Choroid plexus epithelial cell (primary cell): Measurements from ENCODE around the gene PNCK.

Source experiments
- DNase-seq: peaks from one replicate; pipeline ENCODE4 v3.0.0-alpha.2; 2010; ENCODE audit warnings: low read depth
- H3K4me3 ChIP-seq: 2 replicates; pipeline ENCODE4 v1.5.1; 2011; ENCODE audit warnings: low read depth, mild to moderate bottlenecking, control low read depth, low read length, moderate library complexity
- TF ChIP-seq, protein P1 (sequence below): conservative IDR thresholded peaks from 2 replicates; pipeline ENCODE4 v1.5.1; 2011; ENCODE audit warnings: low read depth, mild to moderate bottlenecking, control low read depth, inconsistent platforms, low read length, moderate library complexity

Gene PNCK

DNA sequence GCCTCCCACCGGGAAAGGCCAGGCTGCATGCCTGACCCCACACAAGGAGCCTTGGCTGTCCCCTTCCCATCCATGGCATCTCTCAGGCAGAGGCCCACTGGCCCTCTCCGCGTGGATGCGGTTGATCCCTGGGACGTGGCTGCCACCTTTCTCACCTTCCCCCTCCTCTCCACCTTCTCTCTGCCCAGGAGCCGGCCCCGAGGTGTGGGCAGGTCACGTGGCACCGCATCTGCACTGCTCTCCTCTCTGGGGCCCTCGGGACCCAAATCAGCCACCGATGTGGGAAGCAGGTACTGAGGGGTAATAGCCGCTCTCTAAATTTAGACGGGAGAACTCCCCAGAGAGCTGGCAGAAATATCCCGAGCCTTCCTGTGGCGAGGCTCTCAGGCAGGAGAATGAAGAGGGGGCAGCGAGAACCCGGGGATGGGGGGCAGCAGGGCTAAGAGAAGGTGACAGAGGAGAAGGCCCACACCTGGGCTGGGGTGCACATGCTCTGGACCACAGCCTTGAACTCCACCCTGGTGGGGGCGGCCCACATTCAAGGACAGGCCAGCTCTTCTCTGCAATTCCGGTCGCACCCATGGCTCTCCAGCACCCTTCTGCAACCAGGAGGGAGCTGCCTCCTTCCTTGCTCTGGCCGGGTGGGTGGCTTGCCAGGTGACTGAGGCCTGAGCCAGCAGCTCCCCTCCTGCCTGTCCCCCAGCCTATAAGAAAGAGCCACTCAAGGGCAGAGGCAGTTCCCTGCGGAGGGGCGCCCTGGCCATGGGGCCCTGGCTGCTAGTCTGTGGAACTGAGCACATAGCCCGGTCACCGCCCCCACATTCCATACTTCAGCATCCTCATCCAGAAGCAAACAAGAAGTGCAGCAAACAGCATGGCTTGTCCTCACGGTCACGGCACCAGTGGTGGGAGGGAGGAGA is 36.2 kb downstream of the PNCK start:
- TF ChIP-seq, protein P1, sequence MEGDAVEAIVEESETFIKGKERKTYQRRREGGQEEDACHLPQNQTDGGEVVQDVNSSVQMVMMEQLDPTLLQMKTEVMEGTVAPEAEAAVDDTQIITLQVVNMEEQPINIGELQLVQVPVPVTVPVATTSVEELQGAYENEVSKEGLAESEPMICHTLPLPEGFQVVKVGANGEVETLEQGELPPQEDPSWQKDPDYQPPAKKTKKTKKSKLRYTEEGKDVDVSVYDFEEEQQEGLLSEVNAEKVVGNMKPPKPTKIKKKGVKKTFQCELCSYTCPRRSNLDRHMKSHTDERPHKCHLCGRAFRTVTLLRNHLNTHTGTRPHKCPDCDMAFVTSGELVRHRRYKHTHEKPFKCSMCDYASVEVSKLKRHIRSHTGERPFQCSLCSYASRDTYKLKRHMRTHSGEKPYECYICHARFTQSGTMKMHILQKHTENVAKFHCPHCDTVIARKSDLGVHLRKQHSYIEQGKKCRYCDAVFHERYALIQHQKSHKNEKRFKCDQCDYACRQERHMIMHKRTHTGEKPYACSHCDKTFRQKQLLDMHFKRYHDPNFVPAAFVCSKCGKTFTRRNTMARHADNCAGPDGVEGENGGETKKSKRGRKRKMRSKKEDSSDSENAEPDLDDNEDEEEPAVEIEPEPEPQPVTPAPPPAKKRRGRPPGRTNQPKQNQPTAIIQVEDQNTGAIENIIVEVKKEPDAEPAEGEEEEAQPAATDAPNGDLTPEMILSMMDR = no peak
- no peak for DNase-seq
- H3K4me3 ChIP-seq = no peak overlapping the region

DNA sequence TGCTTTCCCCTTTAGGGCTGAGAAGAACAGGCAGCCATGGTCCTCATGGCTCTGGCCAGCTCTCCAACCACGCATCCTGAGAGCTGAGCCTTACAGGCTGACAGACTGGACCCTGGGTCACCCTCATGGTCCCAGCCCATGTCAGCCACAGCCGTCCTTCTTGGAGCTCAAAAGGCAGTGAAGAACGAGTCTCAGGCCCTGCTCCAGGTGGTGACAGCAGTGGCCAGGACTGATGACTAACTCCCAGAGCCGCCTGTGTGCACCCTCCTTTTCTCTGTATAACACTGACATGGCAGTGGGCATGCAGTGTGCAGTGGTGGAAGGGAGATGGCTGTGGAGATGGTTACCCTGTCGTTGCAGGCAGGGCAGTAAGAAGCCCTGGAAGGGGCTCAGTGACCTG is 36.9 kb downstream of the PNCK start:
- no peak overlapping the region for H3K4me3 ChIP-seq
- TF ChIP-seq, protein P1 = no peak
- DNase-seq = no peak

DNA sequence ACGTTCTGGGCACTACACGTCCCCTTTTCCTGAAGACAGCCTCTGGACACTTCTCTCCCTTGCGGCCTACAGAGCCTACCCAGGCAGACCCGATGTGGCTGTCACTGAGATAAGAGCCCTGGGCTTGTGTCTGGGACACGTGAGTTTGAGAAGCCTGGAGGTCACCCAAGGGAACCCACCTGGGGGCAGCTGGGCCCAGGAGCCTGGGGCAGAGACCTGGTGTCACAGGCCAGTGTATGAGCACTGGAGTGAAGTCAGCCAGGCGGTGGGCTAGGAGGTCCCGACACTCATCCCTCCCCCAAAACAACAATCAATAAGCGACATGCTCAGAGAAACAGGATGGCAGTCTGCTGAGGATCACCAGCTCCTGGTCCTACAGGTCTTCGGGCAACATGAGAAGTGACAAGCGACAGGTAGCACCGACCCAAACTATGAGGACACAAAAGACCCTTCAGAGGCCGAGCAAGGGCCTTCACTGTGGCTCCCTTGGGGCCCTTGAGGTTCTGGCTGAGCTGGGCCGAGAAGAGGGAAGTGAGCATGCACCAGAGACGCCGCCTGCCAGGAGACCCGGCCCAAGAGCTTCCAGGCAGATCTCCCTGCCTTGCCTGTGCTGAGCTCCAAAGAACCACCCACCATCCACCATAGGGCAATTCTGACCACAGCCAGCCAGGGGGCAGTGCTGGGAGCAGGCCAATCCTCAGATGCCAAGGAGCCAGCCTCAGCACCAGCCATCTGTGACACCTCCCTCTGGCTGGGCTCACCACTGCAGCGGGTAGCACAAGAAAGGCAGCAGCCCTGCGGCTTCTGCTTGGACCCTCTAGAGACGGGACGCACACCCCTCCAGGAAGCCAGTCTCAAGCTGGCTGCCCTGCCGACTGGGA is 37.6 kb downstream of the PNCK start:
- TF ChIP-seq, protein P1 = peak; percentile 49
- no peak overlapping the region for H3K4me3 ChIP-seq
- DNase-seq = peak; percentile 16

DNA sequence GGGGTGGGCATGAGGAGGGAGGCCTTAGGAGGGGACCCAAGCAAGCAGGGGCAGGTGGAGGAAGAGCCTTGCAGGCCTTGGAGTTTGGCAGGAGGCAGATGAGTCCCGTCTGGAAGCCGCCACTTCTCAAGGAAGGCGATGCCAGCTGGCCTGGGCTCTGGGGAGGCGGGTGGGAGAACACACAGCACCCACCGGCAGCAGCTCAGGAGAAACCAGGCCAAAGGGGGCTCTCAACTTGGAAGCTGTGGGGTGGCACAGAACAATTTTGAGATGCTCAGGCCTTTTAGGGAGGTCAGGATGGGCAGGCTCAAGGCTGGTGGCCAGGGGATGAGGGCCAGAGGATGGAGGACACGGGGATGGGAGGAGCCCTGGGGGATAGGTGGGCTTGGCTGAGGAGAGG is 38.2 kb downstream of the PNCK start:
- no peak for DNase-seq
- TF ChIP-seq, protein P1 = no peak
- no peak overlapping the region for H3K4me3 ChIP-seq

DNA sequence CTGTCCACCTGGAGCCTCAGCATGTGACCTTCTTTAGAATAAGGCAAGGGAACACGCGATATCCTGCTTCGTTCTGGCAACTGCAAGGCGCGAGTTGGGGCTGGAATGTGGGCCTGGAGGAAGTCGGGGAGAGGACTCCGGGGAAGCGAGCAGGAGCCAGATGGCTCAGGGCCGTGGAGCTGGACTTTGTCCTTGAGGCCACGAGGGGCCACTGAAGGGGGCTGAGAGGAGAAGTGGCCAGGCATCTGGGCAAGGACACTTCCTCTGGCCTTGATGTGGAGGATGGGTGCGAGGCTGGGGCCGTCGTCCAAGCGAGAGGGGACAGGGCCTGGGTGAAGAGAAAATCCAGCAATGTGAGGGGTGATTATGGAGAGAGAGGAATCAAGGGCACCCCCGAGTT is 38.8 kb downstream of the PNCK start:
- no peak overlapping the region for H3K4me3 ChIP-seq
- DNase-seq = no peak
- TF ChIP-seq, protein P1 = no peak

DNA sequence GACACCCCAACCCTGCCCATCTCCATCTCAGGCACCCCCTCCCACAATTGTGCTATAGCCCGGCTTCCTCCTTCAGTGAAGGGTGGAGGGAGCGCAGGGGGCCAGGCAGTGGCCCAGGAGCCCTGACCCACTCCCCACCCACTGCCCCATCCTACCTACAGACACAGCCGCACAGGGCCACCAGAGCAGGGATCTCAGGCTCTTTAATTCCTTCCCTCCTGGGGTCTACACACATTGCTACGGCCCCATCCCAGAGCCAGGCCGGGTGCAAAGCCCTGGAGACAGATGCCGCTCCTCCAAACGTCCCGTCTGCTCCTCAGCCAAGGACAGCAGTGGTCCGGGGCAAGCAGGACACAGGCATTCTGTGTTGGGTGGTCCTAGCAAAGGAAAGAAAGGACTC is 39.4 kb downstream of the PNCK start:
- no peak for DNase-seq
- H3K4me3 ChIP-seq = no peak overlapping the region
- TF ChIP-seq, protein P1 = no peak
